Lung (tissue), 12 donors: Measurements from ENCODE around the gene TBC1D5. TPM values are rescaled to one million over a fixed set of nuclear protein-coding genes. Genes with fewer than 3 reads are reported as not detected.

Source experiments
- ATAC-seq: fragments of 200-7000 bp; cut with Tn5 transposase; one replicate; pipeline ENCODE4 v1.9.1; 2020; ENCODE audit warnings: moderate number of reproducible peaks; ENCODE audit not compliant: insufficient read depth, low FRiP score
- DNase-seq, 3 donors: peaks; one replicate each; pipeline ENCODE4 v3.0.0-alpha.2; 2013 to 2017
- H3K27ac ChIP-seq, 2 donors: one replicate each; pipeline ENCODE4 v1.5.1; 2013; ENCODE audit warnings: mild to moderate bottlenecking in 2 of 2, moderate library complexity in 2 of 2, control low read depth in 1 of 2, inconsistent platforms in 1 of 2, low read depth in 1 of 2, low read length in 1 of 2
- H3K27me3 ChIP-seq, 3 donors: one replicate each; pipeline ENCODE4 v1.5.1; 2013; ENCODE audit warnings: low read length in 2 of 3; ENCODE audit not compliant: control insufficient read depth in 3 of 3, insufficient read depth in 3 of 3
- H3K36me3 ChIP-seq, 4 donors: one replicate each; pipeline ENCODE4 v1.5.1; 2013; ENCODE audit warnings: low read length in 4 of 4, mild to moderate bottlenecking in 1 of 4, moderate library complexity in 1 of 4; ENCODE audit not compliant: control insufficient read depth in 4 of 4, insufficient read depth in 4 of 4
- H3K4me1 ChIP-seq, 5 donors: one replicate each; pipeline ENCODE4 v1.5.1; 2013; ENCODE audit warnings: low read length in 5 of 5, mild to moderate bottlenecking in 2 of 5, moderate library complexity in 1 of 5; ENCODE audit not compliant: control insufficient read depth in 5 of 5, insufficient read depth in 5 of 5
- H3K4me3 ChIP-seq: one replicate; pipeline ENCODE4 v1.5.1; 2013; ENCODE audit warnings: mild to moderate bottlenecking, control low read depth, moderate library complexity
- H3K9ac ChIP-seq, 2 donors: one replicate each; pipeline ENCODE4 v1.5.1; 2013; ENCODE audit warnings: low read length in 2 of 2, control low read depth in 1 of 2; ENCODE audit not compliant: insufficient read depth in 1 of 2
- H3K9me3 ChIP-seq, 4 donors: one replicate each; pipeline ENCODE4 v1.5.1; 2013; ENCODE audit warnings: low read length in 3 of 4, mild to moderate bottlenecking in 1 of 4, moderate library complexity in 1 of 4; ENCODE audit not compliant: control insufficient read depth in 4 of 4, insufficient read depth in 3 of 4
- CTCF ChIP-seq: IDR thresholded peaks from 2 replicates; pipeline ENCODE4 v1.5.1; 2012; ENCODE audit warnings: mild to moderate bottlenecking; ENCODE audit errors: control extremely low read depth, extremely low read depth
- WGBS, 2 donors: extraction: QIAGEN DNeasy Blood & Tissue Kit; methylation state at CpG; one replicate each; pipeline ENCODE4 v1.1.7; 2013; 5-methylcytosine and 5-hydroxymethylcytosine counted together
- polyA plus RNA-seq, 2 donors: library from polyadenylated mRNA; stranded (reverse); fragments of 200-250 nt; gene quantifications; one replicate each; pipeline ENCODE4 v1.2.1, GENCODE V29; 2013
- total RNA-seq, 2 donors: library from RNA; depleted of rRNA in 1 of 2; stranded (reverse); fragments of >200 nt in 1 of 2; gene quantifications; one replicate each; pipeline ENCODE4 v1.2.1, GENCODE V29; 2014 to 2021
- donor health status: control.
- donor health status: control.
- donor health status: Bipolar disorder and iron deficiency.
- donor health status: healthy.
- donor health status: DM: yes; HTN: yes; CAD: no.

Gene TBC1D5
- total and polyA plus RNA-seq, 4 donors, result 8.7 to 111 (median 39.6) TPM

- no peak overlapping the region for H3K9ac ChIP-seq
Observed at GRCh38 chr3:17217588-17217987, 524.8 kb downstream of the TBC1D5 start.

GRCh38 chr3:17213102-17213501 lies 529.3 kb downstream of the TBC1D5 start:
- ATAC-seq (no peak), DNase-seq (peak in 2 of 3 donors; percentile 38 to 69)
- no peak overlapping the region for H3K9ac ChIP-seq
- H3K36me3 ChIP-seq, result peaks cover 0 to 8% (median 3%) of the 10 kb centered on the region in 4 donors
- no peaks in the 10 kb centered on the region for H3K9me3 ChIP-seq
- peaks cover 0 to 6% (median 0%) of the 10 kb centered on the region in 5 donors for H3K4me1 ChIP-seq
- 81 to 92% methylated on average over 3 of the region's 3 CpGs for WGBS, 2 donors
- no peaks in the 10 kb centered on the region for H3K27me3 ChIP-seq
- no peak for TF ChIP-seq CTCF
- H3K27ac ChIP-seq, result no peak overlapping the region
- no peak overlapping the region for H3K4me3 ChIP-seq

More at GRCh38 chr3:17217588-17217987, 524.8 kb downstream of the TBC1D5 start:
- TF ChIP-seq CTCF, result no peak
- Histone ChIP-seq H3K4me1 (no peaks in the 10 kb centered on the region), H3K9me3 (peaks cover 0 to 12% (median 0%) of the 10 kb centered on the region in 4 donors), H3K4me3 (no peak overlapping the region), H3K36me3 (peaks cover 0 to 8% (median under 1%) of the 10 kb centered on the region in 4 donors), H3K27me3 (no peaks in the 10 kb centered on the region), H3K27ac (no peak overlapping the region)
- ATAC-seq, result no peak
- DNase-seq, result no peak

- Histone ChIP-seq H3K4me3 (no peak overlapping the region), H3K27me3 (no peaks in the 10 kb centered on the region), H3K27ac (no peak overlapping the region), H3K4me1 (peaks cover 0 to 10% (median 0%) of the 10 kb centered on the region in 5 donors), H3K9ac (no peak overlapping the region), H3K36me3 (peaks cover 0 to 5% (median 2%) of the 10 kb centered on the region in 4 donors), H3K9me3 (peaks cover 0 to under 1% (median 0%) of the 10 kb centered on the region in 4 donors)
- 94 to 98% methylated on average over 4 of the region's 4 CpGs for WGBS, 2 donors
- DNase-seq, result no peak
- no peak for ATAC-seq
- TF ChIP-seq CTCF, result no peak
Observed at GRCh38 chr3:17207979-17208378, 534.5 kb downstream of the TBC1D5 start.

- H3K4me1 ChIP-seq, result peaks cover 0 to 10% (median 0%) of the 10 kb centered on the region in 5 donors
- no peak overlapping the region for H3K27ac ChIP-seq
- peaks cover 0 to 9% (median 1%) of the 10 kb centered on the region in 4 donors for H3K36me3 ChIP-seq
- TF ChIP-seq CTCF, result no peak
- H3K9ac ChIP-seq, result no peak overlapping the region
- H3K9me3 ChIP-seq, result peaks cover 0 to 8% (median 3%) of the 10 kb centered on the region in 4 donors
- no peak overlapping the region for H3K4me3 ChIP-seq
- DNase-seq, result no peak
- no peaks in the 10 kb centered on the region for H3K27me3 ChIP-seq
- ATAC-seq, result no peak
Observed at GRCh38 chr3:17207019-17207418, 535.4 kb downstream of the TBC1D5 start.
